ENCODE measurements around the gene AP4E1. TPM values are rescaled to one million over a fixed set of nuclear protein-coding genes. Genes with fewer than 3 reads are reported as not detected.

Gene AP4E1
- total and polyA plus RNA-seq, 2 of the 8 experiments (the other 6 are each of a cell fraction or from before 2014, with no cell fraction given) = 1.4 to 10.9 TPM

DNA sequence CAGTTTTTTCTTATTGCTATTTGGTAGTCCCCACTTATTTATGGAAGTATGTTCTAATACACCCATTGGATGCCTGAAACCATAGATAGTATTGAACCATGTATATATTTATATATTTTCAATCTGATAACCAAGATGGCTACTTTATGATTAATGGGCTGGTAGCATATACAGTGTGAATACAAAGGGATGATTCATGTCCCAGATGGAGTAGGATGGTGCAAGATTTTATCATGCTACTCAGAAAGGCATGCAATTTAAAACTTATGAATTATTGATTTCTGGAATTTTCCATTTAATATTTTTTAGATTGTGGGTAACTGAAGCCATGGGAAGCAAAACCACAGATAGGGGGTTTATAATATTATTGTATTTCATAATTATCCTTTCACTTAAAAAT lies 35.2 kb downstream of the AP4E1 start (continued):
- no peak for TF ChIP-seq CHD7 (IDR thresholded peaks at IDR 0.05; ENCODE audit: insufficient replicate concordance, low read length)
- no peak for TF ChIP-seq MAFK (IDR thresholded peaks at IDR 0.05; ENCODE audit: low read depth, low read length)
